GM18951 (cell line): ENCODE measurements around the gene MRGPRD.

Source experiments
- POLR2A ChIP-seq: IDR thresholded peaks from 4 replicates; pipeline ENCODE4 v1.6.1; 2011; ENCODE audit warnings: mild to moderate bottlenecking; ENCODE audit not compliant: insufficient read length, insufficient read depth; ENCODE audit errors: extremely low read depth
- in situ Hi-C: fragments of 300-500 bp; cut with MboI; formaldehyde crosslinking; loops from one replicate; pipeline ENCODE4 v1.12.0; 2022; ENCODE audit warnings: low sequenced_read_pairs, mixed read lengths, inconsistent platforms; ENCODE audit not compliant: unreplicated experiment

Gene MRGPRD

GRCh38 chr11:68980776-68981065, at the start of gene MRGPRD:
Gene MRGPRD, minus strand, starts transcription at chr11:68980986. Its CDS starts 0 bp downstream, at chr11:68980986.
- TF ChIP-seq POLR2A: no peak
- in situ Hi-C loops: no loop called here

- in situ Hi-C loops: no loop called here
- TF ChIP-seq POLR2A: no peak
Observed at GRCh38 chr11:69030301-69030700, 49.5 kb upstream of the MRGPRD start.

GRCh38 chr11:69027704-69028372, 47.1 kb upstream of the MRGPRD start:
- TF ChIP-seq POLR2A: no peak
- in situ Hi-C loops: no loop called here

GRCh38 chr11:69024509-69024908, 43.7 kb upstream of the MRGPRD start:
- TF ChIP-seq POLR2A: no peak
- in situ Hi-C loops: no loop called here

- no peak for TF ChIP-seq POLR2A
- in situ Hi-C loops: no loop called here
Observed at GRCh38 chr11:69022260-69022659, 41.5 kb upstream of the MRGPRD start.

GRCh38 chr11:69018924-69019323, 38.1 kb upstream of the MRGPRD start:
- no peak for TF ChIP-seq POLR2A
- in situ Hi-C loops: no loop called here

- TF ChIP-seq POLR2A: no peak
- in situ Hi-C loops: no loop called here
Observed at GRCh38 chr11:69017951-69018350, 37.2 kb upstream of the MRGPRD start.

GRCh38 chr11:69014898-69015549, 34.2 kb upstream of the MRGPRD start:
- in situ Hi-C loops: no loop called here

GRCh38 chr11:69014084-69014851, 33.5 kb upstream of the MRGPRD start:
- TF ChIP-seq POLR2A: no peak
- in situ Hi-C loops: no loop called here

More at GRCh38 chr11:69014898-69015549, 34.2 kb upstream of the MRGPRD start:
- TF ChIP-seq POLR2A: no peak

- TF ChIP-seq POLR2A: no peak
- in situ Hi-C loops: no loop called here
Observed at GRCh38 chr11:69013009-69013951, 32.5 kb upstream of the MRGPRD start, which contains the start of gene MRGPRF. Gene MRGPRF, minus strand, starts transcription at chr11:69013246. Its CDS starts 3,345 bp downstream, at chr11:69009901.

- no peak for TF ChIP-seq POLR2A
- in situ Hi-C loops: no loop called here
Observed at GRCh38 chr11:69012092-69013008, 31.6 kb upstream of the MRGPRD start.

- no peak for TF ChIP-seq POLR2A
- in situ Hi-C loops: no loop called here
Observed at GRCh38 chr11:69011624-69012091, 30.9 kb upstream of the MRGPRD start.
